NCI-H2081 (cell line): ENCODE data around the gene DDX24.

Experiments
- DNase-seq, 2 experiments: peaks; one replicate each; lab custom pipeline; 2025; lab: John Stamatoyannopoulos, UW

DDX24 gene

DNA sequence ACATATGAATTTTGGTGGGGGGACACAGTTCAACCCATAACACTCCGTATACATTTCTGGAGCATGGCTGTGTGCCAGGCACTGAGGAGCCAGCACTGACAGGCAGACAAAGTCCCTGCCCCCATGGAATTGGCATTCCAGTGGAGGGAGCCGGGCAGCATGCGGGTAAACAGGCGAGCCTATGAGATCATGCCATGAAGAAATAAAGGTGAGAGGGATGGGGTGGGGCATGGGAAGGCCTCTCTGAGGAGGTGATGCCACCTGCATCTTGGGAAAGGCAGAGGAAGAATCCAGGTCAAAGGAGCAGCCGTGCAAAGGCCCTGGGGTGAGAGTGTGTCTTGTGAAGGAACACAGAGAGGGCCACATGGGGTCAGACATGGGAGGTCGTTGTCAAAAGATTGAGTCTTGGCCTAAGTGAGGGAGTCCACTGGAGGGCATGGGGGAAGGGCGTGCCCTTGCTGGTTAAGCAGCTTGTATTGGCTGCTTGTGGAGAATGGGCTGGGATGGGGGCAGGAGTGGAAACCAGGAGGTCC, 51.3 kb downstream of the DDX24 start:
- no peak for DNase-seq

DNA sequence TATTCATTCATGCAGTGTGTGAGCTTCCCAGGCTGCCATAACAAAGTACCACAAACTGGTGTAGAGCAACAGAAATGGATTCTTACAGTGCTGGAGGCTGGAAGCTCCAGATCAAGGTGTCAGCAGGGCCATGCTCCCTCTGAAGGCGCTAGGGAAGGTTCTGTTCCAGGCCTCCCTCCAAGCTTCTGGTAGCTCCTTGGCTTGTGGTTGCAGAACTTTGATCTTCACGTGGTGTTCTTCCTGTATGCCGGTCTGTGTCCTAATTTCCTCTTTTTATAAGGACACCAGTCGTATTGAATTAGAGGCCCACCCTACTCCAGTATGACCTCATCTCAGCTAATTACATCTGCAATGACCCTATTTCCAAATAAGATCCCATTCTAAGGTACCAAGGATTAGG, 51.7 kb downstream of the DDX24 start:
- DNase-seq, result no peak

DNA sequence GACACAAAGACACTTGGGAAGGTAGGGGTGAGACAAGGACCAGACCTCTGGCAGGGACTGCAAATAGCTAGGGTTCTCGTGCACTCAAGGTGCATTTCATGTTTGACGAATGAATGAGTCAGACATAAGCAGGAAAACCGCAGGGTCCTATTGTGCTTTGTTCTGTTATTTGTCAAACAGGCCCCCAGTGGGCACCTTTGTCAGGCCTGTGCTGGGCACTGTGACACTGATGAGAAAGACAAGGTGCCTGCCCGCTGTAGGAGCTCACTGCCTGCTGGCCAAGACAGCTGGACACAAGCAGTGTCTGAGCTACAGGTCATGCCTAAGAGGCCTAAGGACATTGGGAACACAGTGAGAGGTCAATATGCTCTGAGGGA, 52.6 kb downstream of the DDX24 start:
- DNase-seq, result peak in 1 of 2 experiments; percentile 5

DNA sequence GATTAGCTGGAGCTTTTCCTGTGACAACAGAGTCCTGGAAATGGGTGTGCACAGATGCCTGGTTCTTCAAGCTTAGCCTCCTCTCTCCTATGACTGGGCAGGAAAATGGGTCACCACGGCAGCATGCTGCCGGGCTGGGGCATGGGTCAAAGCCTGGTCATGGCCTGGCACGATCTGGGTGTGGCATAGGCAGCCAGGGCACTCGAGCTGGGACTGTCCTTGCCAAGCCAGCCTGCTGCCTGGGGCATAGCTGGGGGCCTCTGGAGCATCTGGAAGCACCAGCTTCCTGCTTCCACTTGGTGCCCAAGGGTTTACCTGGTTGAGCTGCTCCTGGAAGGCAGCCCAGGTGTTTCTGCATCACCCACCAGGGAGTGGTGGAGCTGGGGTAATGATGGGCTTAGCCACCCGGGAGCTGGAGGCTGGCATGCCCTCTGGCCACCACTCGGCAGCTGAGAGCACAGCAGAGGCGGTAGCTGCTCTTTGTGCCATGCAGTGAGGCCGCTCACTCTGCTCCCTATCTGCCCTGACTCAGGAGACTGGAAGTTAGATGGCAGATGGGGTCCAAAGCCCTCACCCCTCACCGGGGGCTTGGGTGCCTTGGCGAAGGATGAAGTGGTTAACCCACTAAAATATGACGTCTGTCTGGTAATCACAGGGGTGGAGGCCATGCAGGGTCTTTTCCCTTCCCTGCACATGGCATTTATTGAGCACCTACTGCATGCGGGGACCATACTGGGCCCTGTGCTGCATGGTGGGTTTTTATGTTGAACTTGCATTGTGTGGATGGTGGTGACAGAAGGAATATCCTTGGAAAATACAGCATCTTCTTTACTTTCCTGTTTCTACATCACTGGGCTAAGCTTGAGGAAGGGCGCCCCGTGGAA, 53.2 kb downstream of the DDX24 start:
- DNase-seq, result no peak

DNA sequence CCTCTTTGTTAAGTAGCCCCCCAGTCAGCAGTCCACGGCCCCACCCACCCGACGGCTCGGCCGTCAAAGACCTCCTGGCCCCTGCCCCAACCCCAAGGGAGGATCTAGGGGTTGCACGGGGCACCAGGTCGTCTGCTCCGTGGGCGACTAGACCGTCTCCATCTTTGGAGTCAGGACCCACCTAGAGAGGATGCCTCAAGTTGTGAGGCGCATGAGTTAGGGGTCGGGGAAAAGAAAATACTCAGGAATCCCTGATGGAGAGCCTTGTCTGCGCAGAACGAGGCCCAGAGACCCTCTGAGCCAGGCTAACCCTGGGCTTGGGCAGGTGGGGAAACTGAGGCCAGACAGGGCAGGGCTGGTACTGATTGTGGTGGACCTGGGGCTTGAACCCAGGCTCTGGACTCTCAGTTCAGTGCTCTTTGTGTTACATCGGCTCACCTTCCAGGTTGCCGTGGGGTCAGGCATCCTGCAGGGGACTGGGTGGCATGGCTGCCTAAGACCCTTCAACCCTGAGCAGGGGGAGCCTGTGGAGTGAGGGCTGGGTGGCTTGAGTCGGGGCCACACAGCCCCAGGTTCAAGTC, 54.0 kb downstream of the DDX24 start:
- DNase-seq, result no peak

DNA sequence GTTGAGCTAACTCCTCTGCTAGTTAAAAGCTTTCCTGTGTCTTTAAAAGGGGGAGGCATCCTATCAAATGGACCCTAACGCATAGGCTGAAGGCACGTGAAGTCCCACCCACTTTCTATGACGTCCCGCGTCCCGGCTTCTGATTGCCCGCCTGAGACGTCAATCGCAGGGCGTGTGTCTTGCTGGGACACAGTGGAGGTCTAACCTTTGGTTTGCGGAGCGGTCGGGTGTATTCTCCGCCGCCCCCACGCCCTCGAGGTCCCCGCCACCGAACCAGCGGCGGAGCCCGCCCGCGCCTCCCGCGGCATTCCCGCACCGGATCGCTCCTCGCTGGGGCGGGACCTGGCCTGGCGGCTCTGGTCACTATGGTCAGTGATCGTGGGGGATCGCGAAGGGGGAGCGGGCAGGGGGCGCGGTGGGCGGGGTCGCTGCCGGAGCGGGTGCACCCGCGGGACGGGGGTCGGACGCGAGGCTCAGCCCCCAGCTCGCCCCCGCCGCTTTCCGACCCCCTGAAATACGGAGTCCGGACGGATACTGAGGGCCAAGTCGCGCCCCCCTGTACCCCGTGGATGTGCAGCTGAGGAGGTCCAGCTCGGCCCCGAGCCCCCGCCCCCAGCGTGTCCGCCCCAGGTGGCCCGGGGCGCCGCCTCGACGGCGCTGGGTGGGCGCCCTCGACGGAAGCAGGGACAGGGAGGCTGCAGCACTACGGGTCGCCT, 54.7 kb downstream of the DDX24 start, which contains the start of gene OTUB2:
OTUB2 (plus strand) TSS at position 168 of the 716 bp plus-strand sequence; CDS start at position 366, 198 bp downstream.
- peak; percentile 97 to 99 for DNase-seq

DNA sequence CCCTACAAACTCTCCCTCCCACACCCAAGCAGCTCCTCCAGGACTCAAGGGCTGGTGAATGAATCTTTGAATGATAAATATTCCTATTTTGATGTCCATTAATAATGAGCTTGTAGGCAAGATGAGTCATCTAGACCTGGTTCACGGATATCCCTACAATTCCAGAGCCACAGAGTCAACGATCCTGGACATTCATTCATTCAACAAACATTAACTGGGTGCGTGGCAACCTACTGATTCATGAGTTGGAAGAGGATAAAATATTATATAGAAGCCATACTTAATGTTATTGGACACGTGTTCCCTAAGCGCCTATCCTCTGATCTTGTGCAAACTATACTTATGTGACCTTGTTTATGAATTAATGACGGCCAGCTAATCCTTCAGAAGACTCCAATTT, 55.3 kb downstream of the DDX24 start:
- no peak for DNase-seq

DNA sequence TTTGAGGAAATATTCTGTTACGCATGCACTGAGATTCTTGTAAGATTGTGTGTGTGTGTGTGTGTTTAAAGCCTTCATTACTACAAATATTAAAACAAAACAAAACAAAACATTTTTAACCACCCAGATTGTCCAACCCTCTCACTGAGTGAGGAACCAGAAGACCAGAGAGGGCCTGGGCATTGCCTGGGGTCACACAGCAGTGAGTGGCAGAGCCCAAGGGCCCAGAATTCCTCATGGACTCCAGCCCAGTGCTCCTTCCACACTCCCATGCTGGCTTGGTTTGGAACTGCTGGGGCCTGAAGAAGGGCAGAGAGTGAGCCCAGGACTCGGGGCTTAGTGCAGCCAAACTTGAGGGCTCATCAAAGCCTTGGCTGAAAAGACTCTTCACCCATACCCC, 56.5 kb downstream of the DDX24 start:
- no peak for DNase-seq

DNA sequence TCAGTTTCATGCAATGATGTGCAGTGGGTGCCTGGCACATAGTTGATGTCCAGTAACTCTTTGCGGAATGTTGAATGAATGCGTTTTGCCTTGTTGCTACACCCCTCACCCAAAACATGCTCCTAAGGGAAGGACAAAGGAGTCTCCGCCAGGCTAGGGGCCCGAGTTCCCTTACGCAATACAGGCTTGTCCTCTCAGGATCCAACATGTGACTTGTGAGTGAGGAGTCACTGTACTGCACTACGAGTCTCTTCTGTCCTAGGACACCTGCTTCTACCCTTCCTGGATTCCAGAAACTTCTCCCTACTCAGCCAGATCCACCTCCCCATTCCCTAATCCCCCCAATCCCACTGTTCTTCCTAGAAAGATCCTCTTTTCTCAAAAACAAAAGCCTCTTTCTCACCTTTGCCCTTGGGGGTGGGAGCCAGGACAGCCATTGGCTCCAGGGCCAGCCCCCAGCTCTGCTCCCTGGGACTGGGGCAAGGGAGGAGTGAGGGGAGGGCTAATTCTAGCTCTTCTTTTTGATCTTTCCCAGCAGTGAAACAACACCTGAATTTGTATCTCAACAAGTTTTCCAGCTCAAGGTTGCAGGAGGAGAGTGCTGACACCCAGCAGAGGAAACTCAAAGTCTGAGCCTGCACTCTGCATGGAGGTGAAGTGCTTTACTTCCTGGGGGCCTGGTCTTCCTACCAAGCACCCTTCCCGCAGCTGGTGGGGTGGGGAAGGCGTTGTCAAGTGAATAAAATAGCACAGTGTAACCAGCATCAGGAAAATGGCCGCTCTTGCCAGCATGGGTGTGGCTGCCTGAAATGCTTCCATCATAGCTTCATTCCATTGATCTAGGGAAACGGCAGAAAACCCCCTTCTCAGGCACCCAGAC, 58.2 kb downstream of the DDX24 start:
- no peak for DNase-seq

DNA sequence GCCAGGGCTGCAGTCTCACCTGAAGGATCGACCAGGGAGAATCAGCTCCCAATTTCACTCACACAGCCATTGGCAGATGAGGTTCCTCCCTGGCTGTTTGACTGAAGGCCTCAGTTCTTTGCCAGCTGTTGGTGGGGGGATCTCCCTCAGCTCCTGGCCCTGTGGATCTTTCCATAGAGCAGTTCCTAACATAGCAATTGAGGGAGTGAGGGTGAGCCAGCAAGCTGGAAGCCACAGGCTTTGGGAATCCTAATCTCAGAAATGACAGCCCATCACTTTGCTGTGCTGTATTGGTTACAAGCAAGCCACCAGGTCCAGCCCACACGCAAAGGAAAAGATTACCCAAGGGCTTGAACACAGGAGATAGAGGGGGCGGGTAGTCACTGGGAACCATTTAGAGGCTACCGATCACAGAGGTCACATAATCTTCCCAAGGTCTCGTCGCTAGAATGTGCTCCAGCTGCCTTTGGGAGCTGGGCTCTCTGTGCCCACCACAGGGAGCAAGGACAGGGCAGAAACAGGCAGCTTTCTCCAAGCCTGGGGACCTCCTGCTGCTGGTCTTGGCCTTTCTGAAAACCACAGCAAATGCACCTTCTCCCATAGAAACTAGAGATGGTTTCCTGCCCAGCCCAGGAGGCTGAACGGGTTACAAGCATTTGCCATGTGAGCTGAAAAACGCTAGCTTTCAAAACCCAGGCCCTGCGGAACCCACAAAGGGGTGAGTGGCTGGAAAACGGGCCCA, 59.4 kb downstream of the DDX24 start:
- no peak for DNase-seq

DNA sequence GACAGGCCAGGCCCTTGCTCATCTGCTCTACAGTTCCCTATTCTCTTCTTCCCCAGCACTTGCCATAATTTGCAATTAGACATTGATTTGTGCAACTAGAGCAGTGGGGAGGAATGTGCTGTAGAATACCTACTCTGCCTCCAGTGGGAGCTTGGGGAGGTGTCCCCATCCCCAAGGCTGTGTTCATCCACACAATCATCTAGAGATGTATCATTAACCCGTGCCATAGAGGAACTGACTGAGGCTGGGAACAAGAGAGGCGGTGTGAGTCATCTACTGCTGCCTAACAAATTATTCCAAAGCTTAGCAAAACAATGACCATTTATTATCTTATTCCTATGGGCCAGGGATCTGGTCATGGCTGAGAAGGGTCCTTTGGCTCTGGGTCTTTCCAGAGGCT, 60.0 kb downstream of the DDX24 start:
- DNase-seq, result no peak

DNA sequence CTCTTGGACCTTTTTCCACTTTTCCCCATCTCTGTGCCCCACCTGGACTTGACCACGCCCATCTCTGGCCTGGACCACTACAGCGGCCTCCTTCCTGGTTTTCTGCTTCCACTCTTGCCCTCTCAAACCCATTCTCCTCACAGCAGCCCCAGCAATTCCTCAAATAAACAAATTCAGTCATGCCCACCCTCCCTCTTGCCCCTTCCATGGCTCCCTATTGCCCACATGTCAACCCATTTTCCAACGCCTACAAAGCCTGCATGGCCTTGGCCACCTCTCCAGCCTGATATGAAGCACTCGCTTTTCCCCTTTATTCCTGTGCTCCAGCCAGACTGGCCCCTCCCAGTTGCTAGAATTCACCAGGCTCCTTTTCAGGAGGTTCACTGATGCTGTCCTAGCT, 60.7 kb downstream of the DDX24 start:
- no peak for DNase-seq

DNA sequence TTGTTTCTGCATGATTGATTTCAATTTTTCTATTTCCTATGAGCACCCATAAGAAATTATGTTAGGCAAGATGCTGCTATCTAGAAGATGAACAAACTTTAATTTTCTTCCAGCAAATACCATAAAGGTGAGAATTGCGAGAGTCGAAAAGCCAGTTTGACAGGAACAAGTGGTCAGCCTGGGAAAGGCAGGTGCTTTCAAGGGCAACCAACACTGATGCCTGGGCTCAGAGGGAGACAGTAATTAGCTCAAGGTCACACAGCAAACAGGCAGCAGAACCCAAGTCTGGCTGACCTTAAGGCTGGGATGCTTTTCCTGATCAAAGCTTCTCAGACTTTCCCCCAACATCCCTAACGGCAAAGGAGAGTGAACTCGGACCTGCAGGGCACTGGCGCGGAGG, 61.7 kb downstream of the DDX24 start:
- DNase-seq, result no peak

DNA sequence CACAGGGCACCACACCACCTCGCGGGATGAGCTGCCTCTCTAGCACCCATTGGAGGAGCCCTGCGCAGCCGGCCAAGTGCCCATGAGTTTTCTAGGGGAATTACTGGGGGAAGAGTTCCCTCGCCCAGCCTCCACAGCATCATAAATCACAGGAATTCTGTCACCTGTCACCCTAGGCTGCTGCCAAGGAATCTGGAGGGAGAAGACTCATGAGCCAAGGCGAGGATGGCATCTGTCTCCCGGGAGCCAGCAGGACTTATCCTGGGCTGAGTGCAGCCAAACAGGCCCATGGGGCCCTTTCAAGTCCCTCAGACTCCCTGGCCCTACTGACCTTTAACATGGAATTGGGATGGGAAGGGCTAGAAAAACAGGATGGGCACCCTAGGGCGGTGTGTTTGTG, 62.7 kb downstream of the DDX24 start:
- no peak for DNase-seq

DNA sequence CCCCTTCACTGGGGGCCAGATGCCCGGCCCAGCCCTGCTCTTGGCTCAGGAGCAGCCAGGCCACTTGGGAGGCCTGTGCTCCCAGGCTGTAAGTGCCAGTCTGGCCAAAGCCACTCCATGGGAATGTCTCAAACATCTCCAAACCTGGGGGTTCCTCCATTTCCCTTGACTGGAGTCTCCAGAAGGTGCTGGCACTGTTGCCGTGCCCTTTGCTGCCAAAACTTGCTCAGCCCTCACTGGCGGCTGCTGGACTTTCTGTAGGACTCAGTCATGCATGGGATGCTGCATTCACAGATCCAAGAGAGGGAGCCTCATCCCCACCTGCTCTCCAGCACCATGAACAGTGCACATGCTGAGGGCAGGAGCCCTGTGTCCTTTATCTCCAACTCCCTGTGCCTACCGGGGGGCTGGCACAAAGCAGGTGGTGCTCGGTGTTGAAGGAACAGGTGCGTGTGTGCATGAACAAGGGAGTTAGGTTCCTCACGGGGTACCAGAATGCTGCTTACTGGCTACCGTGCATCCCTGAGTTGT, 64.5 kb downstream of the DDX24 start:
- no peak for DNase-seq

DNA sequence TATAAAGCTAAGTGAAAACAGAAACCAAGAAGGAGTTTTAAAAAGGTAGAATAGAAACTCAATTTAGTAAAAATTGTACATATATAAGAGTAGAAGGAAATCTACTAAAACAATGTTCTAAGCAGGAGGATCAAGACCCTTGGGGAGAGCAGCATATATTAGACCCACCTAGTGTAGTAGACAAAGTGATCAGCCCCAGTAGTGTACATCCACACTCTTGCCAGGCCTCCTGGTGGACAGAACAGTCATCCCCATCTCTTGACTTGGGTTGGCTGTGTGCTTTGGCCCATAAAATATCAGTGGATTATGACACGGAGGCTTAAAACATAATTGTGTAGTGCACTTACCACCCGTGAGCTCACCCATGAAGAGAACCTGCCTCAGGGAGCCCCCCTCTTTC, 65.8 kb downstream of the DDX24 start:
- no peak for DNase-seq

DNA sequence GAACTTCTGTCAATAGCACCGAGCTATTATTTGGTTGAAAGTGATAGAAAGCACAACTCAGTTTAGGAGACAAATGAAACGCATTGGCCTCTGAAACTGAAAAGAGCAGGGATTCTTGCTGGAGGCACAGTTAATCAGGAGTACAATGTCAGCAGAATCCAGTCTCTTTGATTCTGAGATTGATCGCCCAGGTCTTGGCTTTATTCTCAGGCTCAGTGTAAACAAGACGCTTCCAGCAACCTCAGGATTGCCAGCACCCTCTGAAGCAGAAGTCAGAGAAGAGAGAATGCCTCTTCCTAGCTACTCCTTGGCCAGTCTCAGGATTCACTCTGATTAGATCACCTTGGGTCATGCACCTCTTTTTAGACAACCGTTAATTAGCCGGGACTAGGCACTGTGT, 66.6 kb downstream of the DDX24 start:
- DNase-seq, result no peak

DNA sequence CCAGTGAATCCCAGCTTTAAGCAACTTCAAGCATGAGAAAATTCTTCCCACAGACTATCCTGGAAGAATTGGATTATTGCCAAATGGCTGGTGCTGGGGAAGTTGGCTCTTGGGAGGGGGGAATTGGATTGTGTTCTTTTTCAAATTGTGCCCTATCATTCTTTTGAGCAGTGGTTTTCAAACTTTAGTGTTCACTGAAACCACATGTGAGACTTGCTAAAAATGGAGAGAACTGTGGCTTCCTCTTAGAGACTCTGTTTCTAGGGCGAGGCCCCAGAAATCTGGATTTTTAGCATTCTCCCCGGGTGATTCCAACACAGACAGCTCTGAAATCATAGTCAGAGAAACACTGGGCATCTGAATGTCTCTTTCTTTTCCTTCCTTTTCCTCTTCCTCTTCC, 69.2 kb downstream of the DDX24 start:
- no peak for DNase-seq

DNA sequence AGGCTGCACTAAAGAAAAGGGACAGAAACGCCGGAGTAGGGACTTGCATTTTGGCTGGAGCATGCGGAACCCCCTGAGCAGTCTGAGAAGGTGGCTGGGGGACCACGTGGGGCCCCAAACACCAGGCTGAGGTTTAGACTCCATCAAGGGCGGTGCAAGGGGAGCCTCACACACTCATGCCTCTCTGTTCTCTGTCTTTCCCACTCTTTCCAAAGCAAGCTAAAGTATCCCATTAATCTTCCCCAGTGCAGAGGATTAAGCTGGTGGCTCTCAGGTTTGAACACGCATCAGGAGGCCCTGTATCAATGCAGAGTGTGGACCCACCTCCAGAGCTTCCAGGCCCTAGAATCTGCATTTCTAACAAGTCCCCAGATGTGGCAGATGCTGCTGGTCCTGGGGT, 70.4 kb downstream of the DDX24 start:
- DNase-seq, result no peak

DNA sequence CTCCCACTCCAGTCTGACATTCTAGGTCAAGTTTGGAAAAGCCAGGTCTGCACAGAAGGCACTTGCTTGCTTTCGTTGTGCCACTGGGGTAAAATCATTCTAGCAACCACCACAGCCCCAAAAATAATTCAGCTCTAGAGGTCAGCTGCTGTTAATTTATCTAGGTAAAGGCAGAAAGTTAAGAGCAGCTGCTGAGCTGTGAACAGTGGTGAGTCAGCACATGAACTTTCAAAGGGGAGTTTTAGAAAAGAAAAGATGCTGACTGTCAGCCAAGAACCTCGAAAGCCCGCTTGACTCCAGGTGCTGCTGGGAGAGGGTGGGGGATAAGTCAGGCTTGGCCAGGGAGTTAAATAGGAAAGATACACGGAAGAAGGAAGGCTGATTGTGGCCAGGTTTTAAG, 71.2 kb downstream of the DDX24 start:
- DNase-seq, result no peak

DNA sequence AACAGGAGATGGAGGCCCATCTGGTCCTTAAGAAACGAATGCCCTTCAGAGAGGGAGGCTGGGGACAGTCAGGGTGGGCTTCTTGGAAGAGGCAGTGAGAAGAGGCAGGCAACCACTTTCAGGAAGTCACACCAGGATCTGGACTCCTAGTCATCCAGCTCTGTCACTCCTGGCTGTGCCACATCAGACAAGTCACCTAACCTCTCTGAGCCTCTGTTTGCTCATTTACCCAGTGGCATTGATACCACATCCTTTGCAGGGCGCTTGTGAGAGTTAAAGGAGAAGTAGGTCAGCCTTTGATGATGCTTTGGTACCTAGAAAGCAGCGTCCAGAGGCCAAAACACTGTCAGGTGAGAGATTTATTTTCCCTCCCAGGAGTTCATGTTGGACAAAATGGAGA, 72.8 kb downstream of the DDX24 start:
- DNase-seq, result no peak
